Testis (tissue), 2 donors: ENCODE data around the gene ASB4.

Source experiments
- POLR2A ChIP-seq: fragments of 450-650 bp; IDR thresholded peaks from one replicate; pipeline ENCODE4 v1.6.1; 2017; ENCODE audit warnings: antibody characterized with exemption, mild to moderate bottlenecking, moderate library complexity
- TF ChIP-seq, protein P1 (sequence below), 3 experiments: fragments of 450-650 bp in 2 of 3; fragments of 200-600 bp in 1 of 3; sonication (generic) in 1 of 3; IDR thresholded peaks; one replicate each; pipeline ENCODE4 v1.5.1; 2016 to 2019; ENCODE audit warnings: antibody characterized with exemption in 3 of 3, mild to moderate bottlenecking in 2 of 3, moderate library complexity in 1 of 3

DNA sequence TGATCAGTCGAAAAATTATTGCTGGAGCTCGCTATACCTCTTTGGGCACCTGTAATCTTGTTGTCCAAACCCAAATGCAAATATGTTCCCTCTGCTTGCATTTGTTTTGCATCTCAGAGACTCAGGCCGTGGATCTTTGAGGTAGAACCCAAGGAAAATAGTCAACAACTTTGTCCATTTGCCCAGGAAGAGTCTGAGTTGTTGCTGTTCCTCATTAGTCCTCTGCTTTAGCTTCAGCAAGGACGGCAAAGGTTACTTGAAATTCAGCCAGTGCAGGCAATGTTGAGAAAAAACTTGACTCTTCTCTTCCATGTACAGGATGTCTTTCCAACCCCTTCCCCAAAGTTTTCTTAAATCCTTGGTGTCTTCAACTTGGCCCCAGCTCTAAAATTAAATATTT is 64.8 kb downstream of the ASB4 start:
- no peak for TF ChIP-seq POLR2A
- TF ChIP-seq, protein P1, sequence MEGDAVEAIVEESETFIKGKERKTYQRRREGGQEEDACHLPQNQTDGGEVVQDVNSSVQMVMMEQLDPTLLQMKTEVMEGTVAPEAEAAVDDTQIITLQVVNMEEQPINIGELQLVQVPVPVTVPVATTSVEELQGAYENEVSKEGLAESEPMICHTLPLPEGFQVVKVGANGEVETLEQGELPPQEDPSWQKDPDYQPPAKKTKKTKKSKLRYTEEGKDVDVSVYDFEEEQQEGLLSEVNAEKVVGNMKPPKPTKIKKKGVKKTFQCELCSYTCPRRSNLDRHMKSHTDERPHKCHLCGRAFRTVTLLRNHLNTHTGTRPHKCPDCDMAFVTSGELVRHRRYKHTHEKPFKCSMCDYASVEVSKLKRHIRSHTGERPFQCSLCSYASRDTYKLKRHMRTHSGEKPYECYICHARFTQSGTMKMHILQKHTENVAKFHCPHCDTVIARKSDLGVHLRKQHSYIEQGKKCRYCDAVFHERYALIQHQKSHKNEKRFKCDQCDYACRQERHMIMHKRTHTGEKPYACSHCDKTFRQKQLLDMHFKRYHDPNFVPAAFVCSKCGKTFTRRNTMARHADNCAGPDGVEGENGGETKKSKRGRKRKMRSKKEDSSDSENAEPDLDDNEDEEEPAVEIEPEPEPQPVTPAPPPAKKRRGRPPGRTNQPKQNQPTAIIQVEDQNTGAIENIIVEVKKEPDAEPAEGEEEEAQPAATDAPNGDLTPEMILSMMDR (IDR thresholded peaks at IDR 0.05): no peak
